Measurements from ENCODE around the gene ATF4. TPM values are rescaled to one million over a fixed set of nuclear protein-coding genes. Genes with fewer than 3 reads are reported as not detected.
"Not testable (repeated sequence)": the region's sequence is repeated elsewhere in the genome, so short reads cannot be mapped to it uniquely, and the experiment has no call there.

The ATF4 gene
- polyA plus RNA-seq, 3 donors, result 454 to 688 (median 547) TPM

GRCh38 chr22:39502789-39503409 is 17.5 kb upstream of the ATF4 start:
- H3K27ac ChIP-seq (ENCODE audit: low read depth, low read length), result no peak overlapping the region
- WGBS, 3 donors, result 5% methylated on average over 18 of the region's 18 CpGs

DNA sequence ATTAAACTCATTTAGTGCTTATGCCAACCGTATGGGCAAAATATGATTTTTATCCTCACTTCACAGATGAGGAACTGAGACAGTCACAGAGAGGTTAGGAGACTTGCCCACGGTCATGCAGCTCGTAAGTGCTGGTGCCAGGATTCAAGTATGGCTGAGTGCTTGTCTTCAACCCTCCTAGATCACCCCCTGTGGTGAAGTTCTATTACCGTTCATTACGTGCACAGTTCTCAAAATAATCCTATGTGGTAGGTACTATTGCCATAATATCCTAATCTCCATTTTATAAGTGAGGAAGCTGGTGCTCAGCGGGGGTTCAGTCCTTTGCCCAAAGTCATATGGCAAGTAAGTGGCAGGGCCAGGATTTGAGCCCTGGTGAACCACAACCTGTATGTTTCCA is 16.7 kb upstream of the ATF4 start:
- H3K27ac ChIP-seq (ENCODE audit: low read depth, low read length), result no peak overlapping the region

DNA sequence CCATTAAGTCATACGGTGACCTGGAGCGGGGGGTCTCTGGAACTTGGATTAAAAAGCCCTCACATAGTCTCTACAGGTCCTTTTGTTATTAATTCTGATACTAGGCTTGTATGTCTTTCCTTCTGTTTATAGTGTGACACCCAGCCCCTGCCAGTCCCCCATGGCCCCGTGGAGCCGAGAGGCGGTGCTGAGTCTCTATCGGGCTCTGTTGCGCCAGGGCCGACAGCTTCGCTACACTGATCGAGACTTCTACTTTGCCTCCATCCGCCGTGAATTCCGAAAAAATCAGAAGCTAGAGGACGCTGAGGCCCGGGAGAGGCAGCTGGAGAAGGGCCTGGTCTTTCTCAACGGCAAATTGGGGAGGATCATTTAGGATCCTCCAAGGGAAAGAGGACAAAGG is 16.3 kb upstream of the ATF4 start:
- 85 to 92% (median 89%) methylated on average over 16 of the region's 16 CpGs for WGBS, 3 donors
- H3K27ac ChIP-seq (ENCODE audit: low read depth, low read length), result no peak overlapping the region

More for the DNA sequence above, 16.7 kb upstream of the ATF4 start:
- WGBS, 3 donors, result 41 to 70% (median 67%) methylated on average over 6 of the region's 6 CpGs

DNA sequence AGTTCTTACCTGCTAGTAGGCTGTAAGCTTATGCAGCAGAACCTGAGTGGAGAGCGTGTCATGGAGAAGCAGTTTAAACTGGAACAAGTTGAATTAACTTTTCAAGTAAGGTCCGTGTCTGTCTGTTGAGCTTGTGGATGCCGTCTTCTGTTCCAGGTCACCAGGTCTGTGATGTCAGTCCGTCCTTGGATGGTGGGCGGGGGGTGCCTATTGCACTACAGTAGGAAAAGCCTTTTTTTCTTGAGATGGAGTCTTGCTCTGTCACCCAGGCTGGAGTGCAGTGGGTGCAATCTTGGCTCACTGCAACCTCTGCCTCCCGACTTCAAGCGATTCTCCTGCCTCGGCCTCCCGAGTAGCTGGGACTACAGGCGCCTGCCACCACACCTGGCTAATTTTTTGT is 13.3 kb upstream of the ATF4 start:
- 73 to 81% (median 80%) methylated on average over 10 of the region's 10 CpGs for WGBS, 3 donors
- not testable (repeated sequence) for H3K27ac ChIP-seq (ENCODE audit: low read depth, low read length)

- no peak overlapping the region for H3K27ac ChIP-seq (ENCODE audit: low read depth, low read length)
- 58 to 78% (median 74%) methylated on average over 4 of the region's 4 CpGs for WGBS, 3 donors
These were observed 12.0 kb upstream of the ATF4 start for GRCh38 chr22:39508393-39508792.

DNA sequence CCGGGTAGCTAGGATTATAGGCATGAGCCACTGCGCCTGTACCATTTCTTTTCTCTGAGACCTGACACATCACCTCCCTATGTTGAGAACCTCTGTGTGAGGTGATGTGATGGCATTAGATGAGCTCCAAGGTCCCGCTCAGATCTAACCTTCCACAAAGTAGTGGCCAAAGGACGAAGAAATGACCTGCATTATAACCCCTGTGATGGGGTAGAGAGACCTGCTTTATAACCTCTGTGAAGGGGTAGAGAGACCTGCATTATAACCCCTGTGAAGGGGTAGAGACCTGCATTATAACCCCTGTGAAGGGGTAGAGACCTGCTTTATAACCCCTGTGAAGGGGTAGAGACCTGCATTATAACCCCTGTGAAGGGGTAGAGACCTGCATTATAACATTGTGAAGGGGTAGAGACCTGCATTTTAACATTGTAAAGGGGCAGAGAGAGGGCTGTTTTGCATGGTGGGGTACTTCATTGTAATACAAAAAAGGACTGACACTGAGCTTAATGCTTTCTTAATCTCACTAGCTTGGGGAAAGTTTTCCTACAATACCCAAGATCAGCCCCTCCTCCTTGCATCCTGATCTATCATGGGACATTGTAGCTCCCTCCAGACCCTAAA is 9.7 kb upstream of the ATF4 start:
- WGBS, 3 donors, result 90 to 95% (median 92%) methylated on average over 4 of the region's 4 CpGs
- no peak overlapping the region for H3K27ac ChIP-seq (ENCODE audit: low read depth, low read length)

- no peak overlapping the region for H3K27ac ChIP-seq (ENCODE audit: low read depth, low read length)
- WGBS, 3 donors, result 94 to 96% (median 95%) methylated on average over 13 of the region's 13 CpGs
These were observed 9.1 kb upstream of the ATF4 start for GRCh38 chr22:39511226-39511625.

DNA sequence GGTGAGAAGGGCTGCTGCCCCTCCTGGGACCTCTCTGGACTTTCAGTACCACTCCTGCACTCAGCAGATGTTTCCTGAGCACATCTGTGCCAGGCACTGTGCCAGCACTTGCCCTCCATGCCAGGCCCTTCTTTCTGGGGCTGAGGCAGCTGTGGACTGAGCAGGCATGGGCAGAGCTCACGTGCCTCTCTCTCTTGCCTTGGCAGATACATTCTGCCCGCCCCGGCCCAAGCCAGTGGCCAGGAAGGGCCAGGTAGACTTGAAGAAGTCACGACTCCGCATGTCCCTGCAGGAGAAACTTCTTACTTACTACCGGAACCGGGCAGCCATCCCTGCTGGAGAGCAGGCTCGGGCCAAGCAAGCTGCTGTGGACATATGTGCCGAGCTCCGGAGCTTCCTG is 8.3 kb upstream of the ATF4 start:
- WGBS, 3 donors, result 85 to 93% (median 91%) methylated on average over 8 to 10 of the region's 10 CpGs
- no peak overlapping the region for H3K27ac ChIP-seq (ENCODE audit: low read depth, low read length)

DNA sequence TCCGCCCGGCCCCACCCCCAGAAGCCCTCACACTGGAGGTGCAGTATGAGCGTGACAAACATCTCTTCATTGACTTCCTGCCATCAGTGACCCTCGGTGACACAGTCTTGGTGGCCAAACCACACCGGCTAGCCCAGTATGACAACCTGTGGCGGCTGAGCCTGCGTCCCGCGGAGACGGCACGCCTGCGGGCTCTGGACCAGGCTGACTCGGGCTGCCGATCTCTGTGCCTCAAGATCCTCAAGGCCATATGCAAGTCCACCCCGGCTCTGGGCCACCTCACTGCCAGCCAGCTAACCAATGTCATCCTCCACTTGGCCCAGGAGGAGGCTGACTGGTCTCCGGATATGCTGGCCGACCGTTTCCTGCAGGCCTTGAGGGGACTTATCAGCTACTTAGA is 6.6 kb upstream of the ATF4 start:
- 78 to 88% (median 80%) methylated on average over 18 of the region's 18 CpGs for WGBS, 3 donors
- no peak overlapping the region for H3K27ac ChIP-seq (ENCODE audit: low read depth, low read length)

DNA sequence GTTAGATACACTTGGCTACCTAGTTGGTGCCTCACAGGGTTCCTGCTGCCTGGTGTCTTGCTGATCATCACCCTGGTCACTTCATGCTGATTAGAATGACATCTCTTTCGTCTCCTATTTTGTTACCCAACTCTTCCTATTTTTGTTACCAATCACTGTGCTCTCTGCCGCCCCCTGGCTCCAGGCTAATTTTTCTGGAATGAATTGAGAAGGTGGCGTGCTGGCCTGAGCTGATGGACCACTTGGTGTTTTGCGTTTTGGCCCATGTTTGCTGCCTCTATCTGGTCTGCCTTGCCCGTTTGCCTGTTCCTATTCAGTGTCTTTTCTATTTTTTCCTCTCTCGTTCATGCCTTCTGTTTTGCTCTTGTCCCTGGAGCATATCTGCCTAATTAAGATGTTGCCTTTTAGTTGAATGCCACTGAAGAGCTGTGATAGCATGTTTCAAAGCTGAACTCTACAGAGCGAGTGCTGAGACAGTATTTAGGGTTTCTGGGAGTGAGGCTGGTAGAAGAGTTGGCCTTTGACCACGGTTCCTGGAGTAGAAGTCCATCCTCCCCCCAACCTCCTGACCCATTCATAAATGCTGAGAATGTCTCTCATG is 5.9 kb upstream of the ATF4 start:
- no peak overlapping the region for H3K27ac ChIP-seq (ENCODE audit: low read depth, low read length)
- WGBS, 3 donors, result 38 to 41% (median 41%) methylated on average over 8 of the region's 8 CpGs

DNA sequence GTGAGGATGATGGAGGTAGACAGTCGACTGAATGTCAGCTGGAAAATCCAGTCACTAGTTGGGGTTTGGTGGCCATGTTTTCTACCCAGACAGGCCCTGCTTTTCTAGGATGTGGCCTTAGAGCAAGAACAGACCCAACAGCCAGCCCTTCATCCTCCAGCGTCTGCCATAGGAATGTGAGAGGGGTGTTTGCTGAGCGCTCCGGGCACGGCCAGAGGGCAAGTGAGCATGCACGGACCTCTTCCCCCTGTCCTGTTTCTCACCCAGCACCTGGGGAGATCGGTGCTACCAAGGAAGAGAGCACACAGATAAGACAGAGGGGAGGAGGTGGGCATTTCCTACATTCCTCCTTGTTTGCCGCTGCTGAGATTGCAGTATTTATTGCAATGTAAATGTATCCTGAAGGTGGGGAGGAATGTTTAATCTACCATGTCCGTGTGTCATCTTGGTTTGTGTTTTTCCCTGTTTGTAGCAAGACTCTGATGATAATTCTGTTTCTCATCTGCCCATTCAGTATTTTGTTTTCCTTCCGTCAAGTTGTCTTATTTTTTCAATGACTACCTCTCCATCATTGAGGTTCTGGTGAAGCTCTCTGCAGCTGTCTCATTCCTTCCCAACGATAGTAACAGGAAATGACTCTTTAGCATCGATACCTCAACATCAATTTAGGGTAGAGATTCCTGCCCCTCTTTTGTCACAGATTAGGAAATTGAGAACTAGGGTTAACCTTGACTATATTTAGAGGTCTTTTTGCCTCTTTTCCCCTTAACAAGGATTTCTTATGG is 4.9 kb upstream of the ATF4 start:
- no peak overlapping the region for H3K27ac ChIP-seq (ENCODE audit: low read depth, low read length)
- WGBS, 3 donors, result 85 to 88% (median 87%) methylated on average over 12 of the region's 12 CpGs

DNA sequence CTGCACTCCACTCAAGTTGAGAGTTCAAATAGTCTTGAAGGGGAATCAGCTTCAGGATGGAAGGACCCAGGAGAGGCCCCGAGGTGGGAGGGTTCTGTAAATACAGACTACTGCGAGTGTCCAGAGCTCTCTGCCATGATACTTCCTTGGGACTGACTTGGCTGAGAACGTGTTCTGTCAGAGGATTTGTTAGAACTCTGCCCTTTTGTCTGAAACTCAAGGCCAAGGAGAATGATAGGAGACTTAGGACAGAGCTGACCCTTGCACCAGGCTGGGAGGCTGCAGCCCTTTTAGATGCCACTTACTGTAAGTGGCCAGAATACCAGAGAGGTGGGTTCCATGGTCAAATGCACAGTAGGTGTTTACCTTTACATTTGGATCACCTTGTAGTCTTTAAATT is 2.9 kb upstream of the ATF4 start:
- H3K27ac ChIP-seq (ENCODE audit: low read depth, low read length), result no peak overlapping the region
- 59 to 84% (median 74%) methylated on average over 3 of the region's 3 CpGs for WGBS, 3 donors

DNA sequence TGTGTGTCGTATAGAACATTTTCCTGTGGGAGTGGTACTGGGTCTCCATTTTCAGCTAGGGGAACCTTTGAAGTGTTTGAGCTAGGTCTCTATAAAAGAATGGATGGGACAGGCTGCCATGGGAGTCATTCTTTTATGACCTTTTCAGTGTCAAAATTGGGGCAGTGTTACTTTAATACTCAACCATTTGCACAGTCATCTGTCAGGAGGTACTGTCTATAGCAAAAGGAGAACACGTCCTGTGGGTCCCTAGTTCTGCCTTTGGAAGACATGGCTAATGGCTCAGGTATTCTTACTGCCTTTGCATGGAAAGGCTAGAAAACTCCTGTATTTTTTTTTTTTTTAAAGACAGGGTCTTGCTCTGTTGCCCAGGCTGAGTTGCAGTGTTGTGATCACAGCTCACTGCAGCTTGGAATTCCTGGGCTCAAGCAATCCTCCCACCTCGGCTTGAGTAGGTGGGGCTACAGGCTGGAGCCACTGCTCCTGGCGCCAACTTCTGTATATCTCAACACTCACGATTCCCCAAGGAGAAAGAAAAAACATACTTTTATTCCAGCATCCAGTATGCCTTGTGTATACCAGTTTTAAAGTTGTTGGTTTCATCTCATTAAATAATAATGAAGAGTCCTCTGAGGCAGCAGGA is 2.1 kb upstream of the ATF4 start:
- no peak overlapping the region for H3K27ac ChIP-seq (ENCODE audit: low read depth, low read length)
- WGBS, 3 donors, result 48 to 63% (median 54%) methylated on average over 5 of the region's 5 CpGs

- 9 to 10% (median 10%) methylated on average over 24 of the region's 24 CpGs for WGBS, 3 donors
- no peak overlapping the region for H3K27ac ChIP-seq (ENCODE audit: low read depth, low read length)
These were observed 1.2 kb upstream of the ATF4 start for GRCh38 chr22:39518996-39519680.

DNA sequence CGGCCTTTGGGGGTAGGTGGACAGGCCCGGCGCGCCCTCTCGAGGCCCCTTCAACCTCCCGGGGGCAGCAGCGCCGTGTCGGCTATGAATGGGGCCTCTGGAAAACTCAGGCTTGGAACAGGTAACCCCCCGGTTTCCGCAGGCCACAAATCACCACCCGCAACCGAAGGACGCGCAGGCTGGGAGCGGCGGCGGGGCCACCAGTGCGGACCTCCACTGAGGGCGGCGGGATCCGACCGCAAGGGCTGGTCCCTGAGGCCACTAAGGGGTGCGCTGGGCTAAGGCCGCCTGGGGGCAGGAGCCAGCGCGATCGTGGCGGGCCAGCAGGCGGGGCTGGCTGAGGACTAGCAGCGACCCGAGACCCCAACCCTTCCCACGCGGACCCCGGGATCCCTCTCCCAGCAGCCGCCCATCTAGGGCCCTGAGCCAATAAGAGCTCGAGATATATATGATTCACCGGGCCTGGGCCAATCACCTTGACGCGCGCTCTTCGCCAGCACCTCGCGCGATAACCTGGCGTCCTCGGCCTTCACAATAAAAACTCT is 609 bp upstream of the ATF4 start:
- peak overlapping the region; percentile 98 for H3K27ac ChIP-seq (ENCODE audit: low read depth, low read length)
- 0 to 1% (median 0%) methylated on average over 45 to 47 of the region's 47 CpGs for WGBS, 3 donors

DNA sequence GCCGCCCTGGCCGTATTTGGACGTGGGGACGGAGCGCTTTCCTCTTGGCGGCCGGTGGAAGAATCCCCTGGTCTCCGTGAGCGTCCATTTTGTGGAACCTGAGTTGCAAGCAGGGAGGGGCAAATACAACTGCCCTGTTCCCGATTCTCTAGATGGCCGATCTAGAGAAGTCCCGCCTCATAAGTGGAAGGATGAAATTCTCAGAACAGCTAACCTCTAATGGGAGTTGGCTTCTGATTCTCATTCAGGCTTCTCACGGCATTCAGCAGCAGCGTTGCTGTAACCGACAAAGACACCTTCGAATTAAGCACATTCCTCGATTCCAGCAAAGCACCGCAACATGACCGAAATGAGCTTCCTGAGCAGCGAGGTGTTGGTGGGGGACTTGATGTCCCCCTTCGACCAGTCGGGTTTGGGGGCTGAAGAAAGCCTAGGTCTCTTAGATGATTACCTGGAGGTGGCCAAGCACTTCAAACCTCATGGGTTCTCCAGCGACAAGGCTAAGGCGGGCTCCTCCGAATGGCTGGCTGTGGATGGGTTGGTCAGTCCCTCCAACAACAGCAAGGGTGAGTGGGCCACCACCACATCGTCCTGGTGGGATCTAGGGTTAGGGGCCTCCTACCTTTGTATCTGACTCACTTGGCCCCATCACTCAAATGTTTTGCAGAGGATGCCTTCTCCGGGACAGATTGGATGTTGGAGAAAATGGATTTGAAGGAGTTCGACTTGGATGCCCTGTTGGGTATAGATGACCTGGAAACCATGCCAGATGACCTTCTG is 934 bp downstream of the ATF4 start:
- H3K27ac ChIP-seq (ENCODE audit: low read depth, low read length), result not testable (repeated sequence)
- WGBS, 3 donors, result 0 to 4% (median 3%) methylated on average over 28 of the region's 28 CpGs

DNA sequence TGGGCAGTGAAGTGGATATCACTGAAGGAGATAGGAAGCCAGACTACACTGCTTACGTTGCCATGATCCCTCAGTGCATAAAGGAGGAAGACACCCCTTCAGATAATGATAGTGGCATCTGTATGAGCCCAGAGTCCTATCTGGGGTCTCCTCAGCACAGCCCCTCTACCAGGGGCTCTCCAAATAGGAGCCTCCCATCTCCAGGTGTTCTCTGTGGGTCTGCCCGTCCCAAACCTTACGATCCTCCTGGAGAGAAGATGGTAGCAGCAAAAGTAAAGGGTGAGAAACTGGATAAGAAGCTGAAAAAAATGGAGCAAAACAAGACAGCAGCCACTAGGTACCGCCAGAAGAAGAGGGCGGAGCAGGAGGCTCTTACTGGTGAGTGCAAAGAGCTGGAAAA is 1.7 kb downstream of the ATF4 start:
- WGBS, 3 donors, result 11 to 32% (median 17%) methylated on average over 3 to 5 of the region's 5 CpGs
- not testable (repeated sequence) for H3K27ac ChIP-seq (ENCODE audit: low read depth, low read length)
